Hematopoietic multipotent progenitor cell treated with erythropoietin and hydrocortisone succinate and interleukin-3 and kit ligand, for 8 days (in vitro differentiated cells): Measurements from ENCODE around the gene ANO2.

Experiments
- DNase-seq: peaks from one replicate; pipeline ENCODE4 v3.0.0-alpha.2; 2015

Gene ANO2

GRCh38 chr12:5524769-5525436 lies 420.2 kb downstream of the ANO2 start:
- DNase-seq = no peak

GRCh38 chr12:5524116-5524768 lies 420.8 kb downstream of the ANO2 start:
- DNase-seq = no peak

GRCh38 chr12:5523396-5524115 lies 421.5 kb downstream of the ANO2 start:
- no peak for DNase-seq

- no peak for DNase-seq
Measured at GRCh38 chr12:5522432-5523335, 422.4 kb downstream of the ANO2 start.

- no peak for DNase-seq
Measured at GRCh38 chr12:5521456-5522325, 423.4 kb downstream of the ANO2 start.

GRCh38 chr12:5520831-5521230 lies 424.2 kb downstream of the ANO2 start:
- DNase-seq = no peak

GRCh38 chr12:5520037-5520436 lies 425.0 kb downstream of the ANO2 start:
- no peak for DNase-seq

GRCh38 chr12:5518584-5519365 lies 426.3 kb downstream of the ANO2 start:
- no peak for DNase-seq

GRCh38 chr12:5516371-5517241 lies 428.5 kb downstream of the ANO2 start:
- no peak for DNase-seq

GRCh38 chr12:5515458-5515857 lies 429.6 kb downstream of the ANO2 start:
- DNase-seq = no peak

- no peak for DNase-seq
Measured at GRCh38 chr12:5514545-5514944, 430.5 kb downstream of the ANO2 start.

GRCh38 chr12:5514016-5514415 lies 431.0 kb downstream of the ANO2 start:
- no peak for DNase-seq

- DNase-seq = no peak
Measured at GRCh38 chr12:5513406-5513805, 431.7 kb downstream of the ANO2 start.
